HG03045 (cell line): ENCODE results near the gene C9orf50.
A peak's percentile ranks its signal among the peaks of the same experiment; 100 is the strongest.
"Not testable (repeated sequence)": the region's sequence is repeated elsewhere in the genome, so short reads cannot be mapped to it uniquely, and the experiment has no call there.

Source experiments
- ATAC-seq: cut with Tn5 transposase; IDR thresholded peaks from one replicate; pipeline ENCODE4 v1.9.1; 2021; ENCODE audit warnings: mild to moderate bottlenecking, moderate library complexity; ENCODE audit not compliant: unreplicated experiment

The C9orf50 gene

GRCh38 chr9:129648764-129649115 is 27.8 kb upstream of the C9orf50 start:
- ATAC-seq, result no peak

- ATAC-seq, result no peak
These were observed 27.3 kb upstream of the C9orf50 start for GRCh38 chr9:129648092-129648763.

GRCh38 chr9:129647635-129648034 is 26.7 kb upstream of the C9orf50 start:
- ATAC-seq, result no peak

DNA sequence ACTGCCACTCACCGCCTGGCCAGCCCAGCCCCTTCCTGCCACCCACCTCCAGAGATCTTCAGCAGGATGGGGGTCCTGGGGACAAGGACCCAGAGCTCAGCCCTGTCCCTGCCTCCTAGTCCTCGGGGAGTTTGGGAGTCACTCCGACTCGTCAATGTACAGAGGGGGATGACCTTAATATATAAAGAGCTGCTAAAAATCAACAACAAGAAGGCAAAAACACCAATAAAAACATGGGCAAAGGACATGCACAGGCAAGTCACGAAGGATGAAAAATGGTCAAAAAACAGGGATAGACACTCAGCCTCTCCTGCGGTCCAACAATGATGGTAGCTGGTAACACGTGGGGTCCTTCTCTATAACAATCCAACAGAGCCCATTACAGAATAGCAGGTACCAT is 25.8 kb upstream of the C9orf50 start:
- ATAC-seq, result no peak

- ATAC-seq, result no peak
These were observed 25.4 kb upstream of the C9orf50 start for GRCh38 chr9:129646252-129646651.

GRCh38 chr9:129644902-129645301 is 24.0 kb upstream of the C9orf50 start:
- no peak for ATAC-seq

- ATAC-seq, result no peak
These were observed 23.5 kb upstream of the C9orf50 start for GRCh38 chr9:129644365-129644764.

- no peak for ATAC-seq
These were observed 22.8 kb upstream of the C9orf50 start for GRCh38 chr9:129643706-129644105.

DNA sequence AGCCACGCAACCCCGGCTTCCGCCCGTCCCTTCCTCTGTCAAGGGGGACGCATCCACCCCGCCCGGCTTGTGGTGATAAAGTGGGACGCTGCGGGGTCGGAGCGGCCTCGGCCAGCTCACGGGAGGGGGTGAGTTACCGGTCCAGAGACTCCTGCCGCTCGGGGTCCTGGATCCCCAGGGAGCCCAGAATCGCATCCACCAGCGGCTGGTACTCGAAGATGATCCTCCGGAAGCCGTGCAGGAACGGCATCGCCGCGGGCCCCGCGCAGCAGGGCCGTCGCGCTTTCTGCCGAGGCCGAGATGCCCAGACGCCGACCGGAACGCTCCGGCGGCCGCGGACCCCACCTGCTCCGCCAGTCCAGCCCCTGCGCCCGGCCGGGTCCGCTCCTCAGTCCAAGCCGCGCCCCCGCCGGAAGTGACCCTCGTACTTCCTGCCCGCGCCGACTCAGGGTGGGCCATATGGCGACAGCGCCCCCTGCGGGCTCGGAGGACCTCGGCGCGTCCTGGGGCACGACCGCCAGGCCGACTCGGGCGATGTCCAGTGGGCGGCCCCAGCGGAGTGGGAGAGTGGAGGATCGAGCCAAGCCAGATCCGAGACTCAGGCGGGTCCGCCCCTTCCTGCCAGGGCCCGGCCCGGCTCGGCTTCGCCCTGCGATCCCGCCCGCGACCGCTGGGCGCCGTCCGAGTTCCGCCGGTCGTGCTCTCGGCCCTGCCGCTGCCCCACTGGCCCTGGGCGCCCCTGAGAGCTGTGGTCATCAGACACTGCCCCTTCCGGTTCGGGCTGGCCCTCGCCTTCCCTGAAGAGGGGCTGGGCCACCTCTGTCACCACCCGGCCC is 21.1 kb upstream of the C9orf50 start, which contains the start of gene ASB6:
Gene ASB6, minus strand, starts transcription at position 402 of the 836 bp plus-strand sequence. Its CDS starts 152 bp downstream, at position 250.
- peak; percentile 84 for ATAC-seq

GRCh38 chr9:129640871-129641749 is 20.2 kb upstream of the C9orf50 start:
- peak; percentile 5 for ATAC-seq

DNA sequence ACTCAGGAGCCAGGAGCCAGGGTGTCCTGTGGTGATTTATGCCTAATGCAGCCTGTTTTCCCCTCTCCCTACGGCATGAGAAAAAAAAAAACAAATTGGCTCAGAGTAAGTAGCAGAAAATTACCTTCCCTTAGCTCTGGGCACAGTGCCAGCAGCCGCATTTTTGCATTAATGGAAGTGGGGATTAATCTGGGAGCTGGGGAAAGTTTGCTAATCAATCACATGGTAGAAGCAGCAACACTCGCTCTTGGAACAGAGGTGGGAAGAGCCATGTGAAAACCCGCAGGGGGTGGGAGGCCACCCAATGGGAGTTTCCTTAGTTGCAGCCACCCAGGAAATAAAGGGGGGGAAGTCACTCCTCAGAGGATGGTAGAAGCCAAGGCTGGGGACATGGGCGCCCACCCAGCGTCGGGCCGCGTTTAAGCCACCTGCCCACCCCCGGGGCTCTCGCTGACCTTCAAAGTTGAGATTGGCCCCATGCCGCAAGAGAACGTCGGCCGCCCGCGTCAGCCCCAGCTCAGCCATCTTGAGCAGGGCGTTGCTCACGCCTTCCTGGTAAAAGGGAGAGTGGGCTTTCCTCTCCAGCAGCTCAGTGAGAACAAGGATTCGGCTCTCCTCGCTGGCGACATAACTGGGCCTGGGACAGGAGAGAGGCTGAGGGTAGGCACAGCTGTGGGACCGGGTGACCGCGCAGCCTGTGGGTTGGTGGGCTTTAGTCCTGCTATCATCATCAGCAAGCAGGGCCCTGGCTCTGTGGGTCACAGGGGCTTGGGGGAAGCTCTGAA is 19.4 kb upstream of the C9orf50 start:
- no peak for ATAC-seq

- no peak for ATAC-seq
These were observed 18.8 kb upstream of the C9orf50 start for GRCh38 chr9:129639756-129640085.

- ATAC-seq, result no peak
These were observed 18.2 kb upstream of the C9orf50 start for GRCh38 chr9:129639034-129639630.

DNA sequence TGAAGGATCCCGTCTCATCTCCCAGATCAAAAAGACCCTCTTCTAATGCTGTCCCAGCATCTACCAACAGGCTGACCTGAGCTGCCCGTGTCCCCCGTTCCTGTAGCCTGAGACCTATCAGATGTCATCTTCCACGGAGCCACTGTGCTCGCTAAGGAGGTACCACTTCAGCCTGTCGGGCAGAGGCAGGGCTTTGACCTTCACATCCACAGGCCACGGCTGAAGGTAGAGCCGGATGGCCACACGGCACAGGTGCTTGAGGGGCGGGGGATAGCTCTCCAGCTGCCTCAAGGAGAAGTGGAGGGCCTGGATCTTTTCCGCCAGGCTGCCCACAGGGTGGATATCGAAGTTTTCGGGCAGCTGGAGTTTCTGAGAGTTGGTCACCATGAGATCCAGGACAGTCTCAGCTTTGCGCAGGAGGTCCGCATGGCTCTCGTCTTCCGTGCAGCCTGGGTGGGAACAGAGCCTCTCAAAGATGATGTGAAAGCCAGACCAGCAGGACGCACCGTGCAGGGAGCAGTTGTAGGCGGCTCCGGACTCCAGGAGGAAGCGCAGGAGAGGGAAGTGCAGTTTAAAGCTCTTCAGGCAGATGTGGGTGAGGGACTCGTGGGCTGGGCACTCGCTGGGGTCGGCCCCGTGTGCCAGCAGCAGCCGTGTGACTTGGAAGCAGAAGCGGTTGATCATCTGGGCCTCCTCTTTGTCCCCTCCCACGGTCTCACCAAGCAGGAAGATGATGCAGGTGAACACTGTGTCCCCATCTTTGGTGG is 17.0 kb upstream of the C9orf50 start:
- no peak for ATAC-seq

- ATAC-seq, result no peak
These were observed 16.2 kb upstream of the C9orf50 start for GRCh38 chr9:129637102-129637501.

DNA sequence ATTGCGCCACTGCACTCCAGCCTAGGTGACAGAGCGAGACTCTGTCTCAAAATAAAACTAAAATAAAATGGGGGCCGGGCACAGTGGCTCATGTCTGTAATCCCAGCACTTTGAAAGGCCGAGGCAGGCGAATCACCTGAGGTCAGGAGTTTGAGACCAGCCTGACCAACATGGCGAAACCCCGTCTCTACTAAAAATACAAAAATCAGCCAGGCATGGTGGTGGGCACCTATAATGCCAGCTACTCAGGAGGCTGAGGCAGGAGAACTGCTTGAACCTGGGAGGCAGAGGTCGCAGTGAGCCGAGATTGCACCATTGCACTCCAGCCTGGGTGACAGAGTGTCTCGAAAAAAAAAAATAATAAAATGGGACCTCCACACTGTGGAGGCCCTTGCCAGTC is 15.4 kb upstream of the C9orf50 start:
- not testable (repeated sequence) for ATAC-seq

GRCh38 chr9:129635099-129636065 is 14.5 kb upstream of the C9orf50 start:
- no peak for ATAC-seq

- ATAC-seq, result no peak
These were observed 12.9 kb upstream of the C9orf50 start for GRCh38 chr9:129633848-129634247.
